ENCODE measurements around the gene AADAC.

- no peak for TF ChIP-seq POLR2A (IDR thresholded peaks at IDR 0.05; ENCODE audit: low read length)
- TF ChIP-seq GATA1 (IDR thresholded peaks at IDR 0.05; ENCODE audit: low read depth, low read length), result no peak
Observed at GRCh38 chr3:151852074-151852811, 38.3 kb downstream of the AADAC start.
